NOMO-1 (cell line): ENCODE data around the gene RGS17.
A peak's percentile ranks its signal among the peaks of the same experiment; 100 is the strongest.

Source experiments
- DNase-seq, 2 experiments: peaks; one replicate each; lab custom pipeline; 2025; ENCODE audit not compliant: unreplicated experiment in 2 of 2; lab: John Stamatoyannopoulos, UW

Gene RGS17

GRCh38 chr6:153086225-153086990, 44.7 kb downstream of the RGS17 start:
- no peak for DNase-seq

GRCh38 chr6:153085239-153085638, 45.8 kb downstream of the RGS17 start:
- DNase-seq: no peak

GRCh38 chr6:153084393-153084792, 46.7 kb downstream of the RGS17 start:
- no peak for DNase-seq

- no peak for DNase-seq
Measured at GRCh38 chr6:153083869-153084268, 47.2 kb downstream of the RGS17 start.

- DNase-seq: no peak
Measured at GRCh38 chr6:153081914-153082313, 49.2 kb downstream of the RGS17 start.

GRCh38 chr6:153076431-153076830, 54.7 kb downstream of the RGS17 start:
- no peak for DNase-seq

GRCh38 chr6:153074761-153075160, 56.3 kb downstream of the RGS17 start:
- DNase-seq: no peak

GRCh38 chr6:153073841-153074240, 57.2 kb downstream of the RGS17 start:
- peak; percentile 22 to 86 for DNase-seq

- DNase-seq: no peak
Measured at GRCh38 chr6:153070756-153071155, 60.3 kb downstream of the RGS17 start.

GRCh38 chr6:153069897-153070296, 61.2 kb downstream of the RGS17 start:
- DNase-seq: no peak

GRCh38 chr6:153065222-153065621, 65.9 kb downstream of the RGS17 start:
- DNase-seq: no peak

- no peak for DNase-seq
Measured at GRCh38 chr6:153063936-153064335, 67.1 kb downstream of the RGS17 start.

GRCh38 chr6:153062516-153062915, 68.6 kb downstream of the RGS17 start:
- no peak for DNase-seq

- peak; percentile 21 to 29 for DNase-seq
Measured at GRCh38 chr6:153059757-153060156, 71.3 kb downstream of the RGS17 start.

GRCh38 chr6:153059311-153059710, 71.8 kb downstream of the RGS17 start:
- no peak for DNase-seq

GRCh38 chr6:153058909-153059308, 72.2 kb downstream of the RGS17 start:
- no peak for DNase-seq

- no peak for DNase-seq
Measured at GRCh38 chr6:153058291-153058690, 72.8 kb downstream of the RGS17 start.

GRCh38 chr6:153056308-153056707, 74.8 kb downstream of the RGS17 start:
- DNase-seq: no peak

- no peak for DNase-seq
Measured at GRCh38 chr6:153051801-153052200, 79.3 kb downstream of the RGS17 start.

GRCh38 chr6:153048631-153049030, 82.5 kb downstream of the RGS17 start:
- DNase-seq: no peak

- no peak for DNase-seq
Measured at GRCh38 chr6:153047386-153047785, 83.7 kb downstream of the RGS17 start.

- DNase-seq: no peak
Measured at GRCh38 chr6:153045271-153045670, 85.8 kb downstream of the RGS17 start.

- DNase-seq: no peak
Measured at GRCh38 chr6:153044295-153044694, 86.8 kb downstream of the RGS17 start.
